ENCODE data around the gene SPRY4.
"Not testable (repeated sequence)": the region's sequence is repeated elsewhere in the genome, so short reads cannot be mapped to it uniquely, and the experiment has no call there.

The SPRY4 gene

GRCh38 chr5:142313275-142313674 lies 11.5 kb downstream of the SPRY4 start:
- no peak for DNase-seq

GRCh38 chr5:142312399-142312798 lies 12.4 kb downstream of the SPRY4 start:
- no peak for DNase-seq

- no peak for DNase-seq
These were observed 13.1 kb downstream of the SPRY4 start for GRCh38 chr5:142311725-142312124.

- DNase-seq = no peak
These were observed 14.0 kb downstream of the SPRY4 start for GRCh38 chr5:142310803-142311202.

- no peak for DNase-seq
These were observed 15.0 kb downstream of the SPRY4 start for GRCh38 chr5:142309747-142310318.

GRCh38 chr5:142308358-142308757 lies 16.5 kb downstream of the SPRY4 start:
- no peak for DNase-seq

GRCh38 chr5:142307146-142307890 lies 17.5 kb downstream of the SPRY4 start:
- no peak for DNase-seq

DNA sequence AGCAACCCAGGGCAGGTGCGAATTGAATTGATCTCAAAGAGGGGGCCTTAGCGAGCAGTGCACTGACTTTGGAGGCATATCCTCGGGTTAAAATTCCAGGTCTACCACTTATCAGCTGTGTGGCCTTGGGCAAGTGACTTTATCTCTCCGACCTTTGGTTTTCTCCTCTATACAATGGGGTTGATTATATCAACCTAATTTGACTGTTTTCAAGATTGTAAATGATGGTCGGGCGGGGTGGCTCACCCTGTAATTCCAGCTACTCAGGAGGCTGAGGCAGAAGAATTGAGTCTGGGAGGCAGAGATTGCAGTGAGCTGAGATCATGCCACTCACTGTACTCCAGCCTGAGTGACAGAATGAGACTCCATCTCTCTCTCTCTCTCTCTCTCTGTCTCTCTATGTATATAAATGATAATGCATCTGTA lies 18.7 kb downstream of the SPRY4 start:
- no peak for DNase-seq

- no peak for DNase-seq
These were observed 19.6 kb downstream of the SPRY4 start for GRCh38 chr5:142305211-142305610.

GRCh38 chr5:142304013-142304701 lies 20.7 kb downstream of the SPRY4 start:
- no peak for DNase-seq

- no peak for DNase-seq
These were observed 21.3 kb downstream of the SPRY4 start for GRCh38 chr5:142303565-142303964.

GRCh38 chr5:142301540-142301939 lies 23.3 kb downstream of the SPRY4 start:
- DNase-seq = no peak

DNA sequence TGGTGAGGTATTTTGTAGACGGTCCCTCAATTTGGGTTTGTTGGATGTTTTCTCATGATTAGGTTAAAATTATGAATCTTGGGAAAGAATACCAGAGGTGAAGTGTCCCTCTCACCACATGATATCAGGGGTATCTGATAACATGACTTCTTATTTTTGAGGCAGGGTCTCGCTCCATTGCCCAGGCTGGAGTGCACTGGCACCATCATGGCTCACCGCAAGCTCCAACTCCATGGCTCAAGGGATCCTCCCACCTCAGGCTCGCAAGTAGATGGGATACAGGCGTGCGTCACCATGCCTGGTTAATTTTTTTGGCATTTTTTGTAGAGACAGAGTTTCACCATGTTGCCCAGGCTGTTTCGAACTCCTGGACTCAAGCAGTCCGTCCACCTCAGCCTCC lies 24.1 kb downstream of the SPRY4 start:
- no peak for DNase-seq

GRCh38 chr5:142298789-142299188 lies 26.0 kb downstream of the SPRY4 start:
- DNase-seq = no peak

DNA sequence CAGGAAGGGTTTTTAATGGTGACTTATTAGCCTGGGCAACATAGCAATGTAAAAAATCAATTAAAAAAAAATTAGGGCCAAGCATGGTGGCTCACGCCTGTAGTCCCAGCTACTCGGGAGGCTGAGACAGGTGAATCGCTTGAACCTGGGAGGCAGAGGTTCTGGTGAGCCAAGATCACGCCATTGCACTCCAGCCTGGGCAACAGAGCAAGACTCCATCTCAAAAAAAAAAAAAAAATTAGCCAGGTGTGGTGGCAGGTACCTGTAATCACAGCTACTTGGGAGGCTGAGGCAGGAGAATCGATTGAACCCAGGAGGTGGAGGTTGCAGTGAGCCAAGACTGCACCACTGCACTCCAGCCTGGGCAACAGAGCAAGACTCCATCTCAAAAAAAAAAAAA lies 27.0 kb downstream of the SPRY4 start:
- not testable (repeated sequence) for DNase-seq

GRCh38 chr5:142296914-142297417 lies 27.9 kb downstream of the SPRY4 start:
- DNase-seq = no peak

- DNase-seq = no peak
These were observed 28.6 kb downstream of the SPRY4 start for GRCh38 chr5:142295960-142296860.

DNA sequence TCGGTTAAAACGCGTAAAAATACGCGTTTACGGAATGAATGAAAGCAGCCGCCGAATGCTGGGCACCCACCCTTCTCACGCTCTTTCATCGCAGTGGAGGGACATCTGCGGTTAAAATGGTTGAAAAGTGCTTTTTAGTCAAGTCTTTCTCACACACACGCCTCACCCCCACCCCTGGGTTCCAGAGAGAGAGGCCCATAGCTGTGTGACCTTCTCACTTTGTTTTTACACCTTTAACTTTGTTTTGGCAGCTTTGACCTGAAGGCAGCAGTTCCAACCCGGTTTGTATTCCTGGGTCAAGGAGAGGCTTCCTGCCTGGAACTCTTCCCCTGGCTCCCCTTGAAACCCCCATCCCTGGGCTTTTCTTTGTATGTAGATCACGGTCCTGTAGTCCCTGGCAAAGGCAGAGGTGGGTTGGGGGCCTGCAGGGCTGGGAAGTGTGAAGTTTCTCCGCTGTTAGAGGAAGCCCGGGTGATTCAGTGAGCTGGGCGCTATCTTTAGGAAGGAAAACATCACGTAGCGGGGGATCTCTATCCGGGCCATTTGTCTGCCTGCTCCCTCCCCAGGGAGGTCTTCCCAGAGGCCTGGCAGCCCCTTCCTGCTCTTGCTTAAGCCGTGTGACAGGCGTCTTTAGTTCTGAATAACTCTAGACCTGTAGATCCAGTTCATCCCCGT lies 29.6 kb downstream of the SPRY4 start:
- no peak for DNase-seq

GRCh38 chr5:142293486-142293885 lies 31.3 kb downstream of the SPRY4 start:
- DNase-seq = no peak

- DNase-seq = no peak
These were observed 32.0 kb downstream of the SPRY4 start for GRCh38 chr5:142292808-142293207.

GRCh38 chr5:142292249-142292648 lies 32.6 kb downstream of the SPRY4 start:
- no peak for DNase-seq

GRCh38 chr5:142290577-142291299 lies 34.1 kb downstream of the SPRY4 start:
- no peak for DNase-seq
